Stromal cell of bone marrow (primary cell): ENCODE data around the gene ME3.
"Not testable (repeated sequence)": the region's sequence is repeated elsewhere in the genome, so short reads cannot be mapped to it uniquely, and the experiment has no call there.

ENCODE experiments used
- DNase-seq: peaks from one replicate; pipeline ENCODE4 v3.0.0-alpha.2; 2012; ENCODE audit warnings: low read depth

The ME3 gene

DNA sequence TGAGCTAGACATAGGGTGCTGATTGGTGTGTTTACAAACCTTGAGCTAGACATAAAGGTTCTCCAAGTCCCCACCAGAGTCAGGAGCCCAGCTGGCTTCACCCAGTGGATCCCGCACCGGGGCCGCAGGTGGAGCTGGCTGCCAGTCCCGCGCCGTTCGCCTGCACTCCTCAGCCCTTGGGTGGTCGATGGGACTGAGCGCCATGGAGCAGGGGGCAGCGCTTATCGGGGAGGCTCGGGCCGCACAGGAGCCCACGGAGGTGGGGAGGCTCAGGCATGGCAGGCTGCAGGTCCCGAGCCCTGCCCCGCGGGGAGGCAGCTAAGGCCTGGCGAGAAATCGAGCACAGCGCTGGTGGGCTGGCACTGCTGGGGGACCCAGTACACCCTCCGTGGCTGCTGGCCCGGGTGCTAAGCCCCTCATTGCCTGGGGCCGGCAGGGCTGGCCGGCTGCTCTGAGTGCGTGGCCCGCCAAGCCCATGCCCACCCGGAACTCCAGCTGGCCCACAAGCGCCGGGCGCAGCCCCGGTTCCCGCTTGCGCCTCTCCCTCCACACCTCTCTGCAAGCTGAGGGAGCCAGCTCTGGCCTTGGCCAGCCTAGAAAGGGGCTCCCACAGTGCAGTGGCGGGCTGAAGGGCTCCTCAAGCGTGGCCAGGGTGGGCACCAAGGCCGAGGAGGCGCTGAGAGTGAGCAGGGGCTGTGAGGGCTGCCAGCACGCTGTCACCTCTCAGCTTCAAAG, 238.9 kb downstream of the ME3 start:
- DNase-seq: not testable (repeated sequence)

DNA sequence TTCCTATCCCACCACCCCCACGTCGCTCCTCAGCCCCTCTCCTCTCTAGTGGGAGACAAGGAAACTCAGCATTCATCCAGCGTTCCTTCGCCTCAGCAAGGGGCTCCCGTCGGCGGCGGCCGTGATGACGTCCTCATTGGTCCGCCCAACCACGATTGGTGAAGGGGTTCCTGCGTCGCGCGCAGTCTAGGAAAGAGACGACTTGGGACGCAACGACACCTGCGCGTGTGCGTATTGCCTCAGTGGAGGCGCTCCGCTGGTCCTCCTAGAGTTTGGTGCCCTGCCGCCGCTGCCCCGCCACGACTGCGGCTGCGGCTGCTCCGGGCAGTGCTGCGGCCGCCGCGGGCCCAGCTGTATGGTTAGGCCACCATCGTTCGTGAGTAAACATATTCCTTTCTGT, 241.2 kb downstream of the ME3 start:
- no peak for DNase-seq

DNA sequence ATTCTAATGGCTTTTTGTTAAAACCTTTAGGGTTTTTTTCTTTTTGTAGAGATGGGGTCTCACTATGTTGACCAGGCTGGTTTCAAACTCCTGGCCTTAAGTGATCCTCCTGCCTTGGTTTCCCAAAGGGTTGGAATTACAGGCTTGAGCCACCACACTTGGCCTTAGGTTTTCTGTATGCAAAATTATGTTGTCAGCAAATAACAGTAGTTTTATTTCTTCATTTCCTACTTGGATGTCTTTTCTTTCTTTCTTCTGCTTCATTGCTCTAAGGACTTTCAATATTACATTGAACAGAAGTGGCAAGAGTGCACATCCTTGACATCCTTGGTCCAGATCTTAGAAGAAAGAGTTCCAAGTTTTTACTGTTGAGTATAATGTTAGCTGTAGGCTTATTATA, 245.0 kb downstream of the ME3 start:
- no peak for DNase-seq

- not testable (repeated sequence) for DNase-seq
Measured at GRCh38 chr11:86423488-86423887, 248.9 kb downstream of the ME3 start.

DNA sequence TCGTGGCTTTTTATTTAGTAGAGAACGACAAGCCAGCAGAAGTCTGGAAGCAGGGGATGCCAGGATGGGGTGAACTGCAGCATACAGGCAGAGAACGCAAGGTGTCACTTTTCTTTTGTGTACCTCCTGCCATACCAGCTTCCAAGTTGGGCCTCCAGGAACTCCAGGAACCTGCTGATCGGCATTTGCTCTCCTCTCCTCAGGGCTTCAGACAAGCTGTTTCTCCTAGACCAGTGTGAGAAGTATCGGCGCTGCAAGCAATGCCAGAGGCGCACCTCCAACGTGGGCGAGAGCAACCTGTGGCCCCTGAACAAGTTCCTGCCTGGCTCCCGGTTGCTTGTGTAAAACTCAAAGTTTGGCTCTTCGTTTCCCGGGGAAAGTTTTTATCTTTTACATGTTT, 250.0 kb downstream of the ME3 start:
- DNase-seq: no peak

GRCh38 chr11:86421946-86422345, 250.5 kb downstream of the ME3 start:
- no peak for DNase-seq

DNA sequence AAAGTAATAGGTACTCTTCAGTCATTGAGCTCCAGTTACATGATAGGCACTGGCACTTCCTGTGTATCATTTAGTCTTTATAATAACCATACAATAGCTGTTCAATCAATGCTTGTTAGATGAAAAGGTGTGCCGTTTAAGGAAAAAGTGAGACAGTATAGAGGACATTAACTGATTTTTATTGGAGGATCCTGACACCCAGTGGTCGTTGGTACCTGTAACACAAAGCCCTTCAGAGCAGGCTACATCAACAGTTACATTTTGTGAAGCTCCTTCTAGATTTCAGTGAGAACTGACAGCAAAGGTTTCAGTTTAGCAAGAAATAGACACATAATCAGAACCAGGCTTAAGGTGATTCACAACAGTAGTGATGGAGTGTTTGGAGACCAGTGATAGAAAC, 253.5 kb downstream of the ME3 start:
- DNase-seq: no peak

DNA sequence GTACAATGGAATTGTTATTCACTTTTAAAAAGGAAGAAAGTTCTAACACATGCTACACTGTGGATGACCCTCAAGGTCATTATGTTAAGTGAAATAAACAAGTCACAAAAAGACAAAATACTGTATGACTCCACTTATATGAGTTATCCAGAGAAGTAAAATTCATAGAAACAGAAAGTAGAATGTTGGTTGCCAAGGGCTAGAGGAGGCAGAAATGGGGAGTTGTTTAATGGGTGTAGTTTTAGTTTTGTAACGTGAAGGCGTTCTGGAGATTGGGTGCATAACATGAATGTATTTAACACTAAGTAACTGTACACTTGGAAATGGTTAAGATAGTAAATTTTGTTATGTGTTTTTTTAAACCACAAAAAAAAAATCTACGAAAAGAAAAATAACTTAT, 253.9 kb downstream of the ME3 start:
- no peak for DNase-seq

GRCh38 chr11:86418106-86418505, 254.3 kb downstream of the ME3 start:
- DNase-seq: no peak

DNA sequence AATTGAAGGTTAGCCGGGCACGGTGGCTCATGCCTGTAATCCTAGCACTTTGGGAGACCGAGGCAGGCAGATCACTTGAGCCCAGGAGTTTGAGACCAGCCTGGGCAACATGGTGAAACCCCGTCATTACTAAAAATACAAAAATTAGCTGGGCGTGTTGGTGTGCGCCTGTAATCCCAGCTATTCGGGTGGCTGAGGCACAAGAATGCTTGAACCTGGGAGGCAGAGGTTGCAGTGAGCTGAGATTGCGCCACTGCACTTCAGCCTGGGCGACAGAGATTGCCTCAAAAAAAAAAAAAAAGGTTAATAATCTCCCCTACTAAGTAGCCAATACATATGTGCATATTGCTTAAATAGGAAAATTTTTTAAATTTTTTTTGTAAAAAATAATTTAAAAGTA, 255.5 kb downstream of the ME3 start:
- DNase-seq: not testable (repeated sequence)

- DNase-seq: no peak
Measured at GRCh38 chr11:86416494-86416893, 255.9 kb downstream of the ME3 start.

- no peak for DNase-seq
Measured at GRCh38 chr11:86415026-86415425, 257.4 kb downstream of the ME3 start.

GRCh38 chr11:86414032-86414431, 258.4 kb downstream of the ME3 start:
- DNase-seq: no peak

GRCh38 chr11:86408845-86409244, 263.6 kb downstream of the ME3 start:
- DNase-seq: no peak

GRCh38 chr11:86403458-86403857, 269.0 kb downstream of the ME3 start:
- DNase-seq: no peak

DNA sequence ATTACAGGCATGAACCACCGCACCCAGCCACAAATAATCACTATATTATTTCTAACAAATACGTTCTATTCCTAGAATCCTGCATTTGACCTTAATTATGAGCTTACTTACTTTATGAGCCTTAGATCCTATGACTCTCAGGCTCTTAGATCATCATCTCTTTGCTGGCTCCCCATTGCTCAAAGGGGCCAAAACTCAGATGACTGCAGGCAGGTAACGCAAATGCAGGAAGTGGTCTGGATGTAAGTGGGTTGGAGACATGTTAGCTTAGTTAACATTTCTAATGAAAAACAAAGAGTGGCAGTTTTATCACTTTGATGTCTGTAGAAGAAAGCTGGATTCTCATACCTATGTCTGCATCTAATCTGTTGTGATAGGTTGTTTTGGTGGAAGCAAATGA, 274.3 kb downstream of the ME3 start:
- DNase-seq: no peak

GRCh38 chr11:86397351-86397750, 275.1 kb downstream of the ME3 start:
- DNase-seq: no peak

- DNase-seq: no peak
Measured at GRCh38 chr11:86396396-86396795, 276.0 kb downstream of the ME3 start.

- no peak for DNase-seq
Measured at GRCh38 chr11:86395061-86395551, 277.3 kb downstream of the ME3 start.
